SK-N-SH treated with all-trans-retinoic acid at 6 μM for 48 hours (cell line): ENCODE results near the gene AMN.
"Not testable (repeated sequence)": the region's sequence is repeated elsewhere in the genome, so short reads cannot be mapped to it uniquely, and the experiment has no call there.

ENCODE experiments used
- ATAC-seq: fragments of 200-7000 bp; cut with Tn5 transposase; 3 replicates; pipeline ENCODE4 v1.9.1; 2020; ENCODE audit warnings: mild to moderate bottlenecking, moderate library complexity
- ARNTL ChIP-seq: fragments of 450-650 bp; formaldehyde crosslinking; IDR thresholded peaks from 2 replicates; pipeline ENCODE4 v1.5.0; 2020; ENCODE audit warnings: low read depth, mild to moderate bottlenecking, moderate library complexity, borderline replicate concordance
- BACH2 ChIP-seq: fragments of 250-450 bp; sonication (Bioruptor Pico); IDR thresholded peaks from 2 replicates; pipeline ENCODE4 v1.9.0; 2021; ENCODE audit warnings: mild to moderate bottlenecking, borderline replicate concordance
- CSDC2 ChIP-seq: fragments of 250-450 bp; sonication (Bioruptor Pico); IDR thresholded peaks from 2 replicates; pipeline ENCODE4 v1.5.0; 2020; ENCODE audit warnings: mild to moderate bottlenecking, moderate library complexity
- ESRRG ChIP-seq: fragments of 250-450 bp; sonication (Bioruptor Pico); IDR thresholded peaks from 2 replicates; pipeline ENCODE4 v1.6.1; 2021; ENCODE audit warnings: mild to moderate bottlenecking
- GLIS3 ChIP-seq: fragments of 250-450 bp; sonication (Bioruptor Pico); IDR thresholded peaks from 2 replicates; pipeline ENCODE4 v1.5.0; 2020; ENCODE audit warnings: mild to moderate bottlenecking, moderate library complexity
- ISL1 ChIP-seq: fragments of 250-450 bp; sonication (Bioruptor Pico); IDR thresholded peaks from 2 replicates; pipeline ENCODE4 v2.1.2; 2022; ENCODE audit warnings: mild to moderate bottlenecking, moderate library complexity
- OSR1 ChIP-seq: fragments of 250-450 bp; sonication (Bioruptor Pico); IDR thresholded peaks from 2 replicates; pipeline ENCODE4 v1.8.0; 2022; ENCODE audit warnings: moderate library complexity, mild to moderate bottlenecking, inconsistent platforms
- PPARA ChIP-seq: fragments of 250-450 bp; sonication (Bioruptor Pico); IDR thresholded peaks from 2 replicates; pipeline ENCODE4 v1.5.0; 2020; ENCODE audit warnings: mild to moderate bottlenecking, borderline replicate concordance
- RARB ChIP-seq: fragments of 250-450 bp; sonication (Bioruptor Pico); IDR thresholded peaks from 2 replicates; pipeline ENCODE4 v1.8.0; 2021; ENCODE audit warnings: mild to moderate bottlenecking, moderate library complexity
- SNAI2 ChIP-seq: fragments of 250-450 bp; sonication (Bioruptor Pico); IDR thresholded peaks from 2 replicates; pipeline ENCODE4 v1.5.0; 2020; ENCODE audit warnings: mild to moderate bottlenecking, moderate library complexity
- TCF4 ChIP-seq: fragments of 250-450 bp; sonication (Bioruptor Pico); IDR thresholded peaks from 2 replicates; pipeline ENCODE4 v1.8.0; 2021; ENCODE audit warnings: mild to moderate bottlenecking, moderate library complexity, borderline replicate concordance
- TOX ChIP-seq: fragments of 250-450 bp; sonication (Bioruptor Pico); IDR thresholded peaks from 2 replicates; pipeline ENCODE4 v1.8.0; 2021; ENCODE audit warnings: mild to moderate bottlenecking, moderate library complexity, borderline replicate concordance
- ZC3H10 ChIP-seq: fragments of 250-450 bp; sonication (Bioruptor Pico); IDR thresholded peaks from 2 replicates; pipeline ENCODE4 v1.5.1; 2021; ENCODE audit warnings: mild to moderate bottlenecking, moderate library complexity
- ZFP3 ChIP-seq: fragments of 250-450 bp; sonication (Bioruptor Pico); IDR thresholded peaks from 2 replicates; pipeline ENCODE4 v1.5.0; 2020; ENCODE audit warnings: mild to moderate bottlenecking, moderate library complexity
- ZFP30 ChIP-seq: fragments of 450-650 bp; formaldehyde crosslinking; IDR thresholded peaks from 2 replicates; pipeline ENCODE4 v1.5.0; 2022; ENCODE audit warnings: mild to moderate bottlenecking, moderate library complexity
- ZNF565 ChIP-seq: fragments of 450-650 bp; formaldehyde crosslinking; conservative IDR thresholded peaks from 2 replicates; pipeline ENCODE4 v1.5.0; 2020; ENCODE audit warnings: low read depth, mild to moderate bottlenecking, moderate library complexity
- ZNF70 ChIP-seq: fragments of 450-650 bp; formaldehyde crosslinking; IDR thresholded peaks from 2 replicates; pipeline ENCODE4 v1.5.0; 2020; ENCODE audit warnings: mild to moderate bottlenecking, moderate library complexity
- TF ChIP-seq, protein P1 (sequence below): fragments of 250-450 bp; sonication (Bioruptor Pico); IDR thresholded peaks from 2 replicates; pipeline ENCODE4 v1.5.0; 2020; ENCODE audit warnings: mild to moderate bottlenecking, moderate library complexity
- TF ChIP-seq, protein P2 (sequence below): fragments of 250-450 bp; sonication (Bioruptor Pico); IDR thresholded peaks from 2 replicates; pipeline ENCODE4 v1.5.1; 2020; ENCODE audit warnings: low read depth, mild to moderate bottlenecking, moderate library complexity
- TF ChIP-seq, protein P3 (sequence below): fragments of 250-450 bp; sonication (Bioruptor Pico); IDR thresholded peaks from 2 replicates; pipeline ENCODE4 v1.8.0; 2021; ENCODE audit warnings: low read depth, mild to moderate bottlenecking, moderate library complexity, borderline replicate concordance
- TF ChIP-seq, protein P4 (sequence below): fragments of 250-450 bp; sonication (Bioruptor Pico); IDR thresholded peaks from 2 replicates; pipeline ENCODE4 v1.5.1; 2021; ENCODE audit warnings: mild to moderate bottlenecking, moderate library complexity
- TF ChIP-seq, protein P5 (sequence below): fragments of 250-450 bp; sonication (Bioruptor Pico); IDR thresholded peaks from 2 replicates; pipeline ENCODE4 v1.8.0; 2020; ENCODE audit warnings: mild to moderate bottlenecking, moderate library complexity, borderline replicate concordance

Gene AMN

DNA sequence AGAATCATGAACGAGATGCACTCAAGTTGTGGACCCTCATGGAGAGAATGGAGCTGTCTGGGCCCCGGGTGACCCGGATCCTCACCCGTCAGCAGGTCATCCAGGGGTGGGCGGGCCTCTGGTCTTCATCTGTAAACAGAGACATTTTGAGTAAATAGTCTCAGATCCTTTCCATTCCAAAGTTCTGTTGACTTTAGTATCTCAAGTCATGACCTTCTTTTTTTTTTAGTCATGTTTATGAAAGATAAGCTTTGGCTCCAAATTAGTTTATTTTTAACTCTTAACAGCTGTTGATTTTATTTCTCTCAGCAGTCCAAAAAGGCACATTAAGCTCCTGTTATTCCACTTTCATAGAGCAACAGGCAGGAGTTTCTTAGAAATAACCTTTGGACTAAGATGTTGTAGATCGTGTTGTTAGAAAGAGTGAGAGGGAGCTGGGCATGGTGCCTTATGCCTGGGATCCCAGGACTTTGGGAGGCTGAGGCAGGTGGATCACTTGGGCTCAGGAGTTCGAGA, 48.9 kb upstream of the AMN start:
- ATAC-seq, result no peak
- TF ChIP-seq ESRRG (CRISPR knock-in tag) (no peak), ARNTL (CRISPR knock-in tag) (no peak), CSDC2 (CRISPR knock-in tag) (no peak), PPARA (CRISPR knock-in tag) (no peak), ISL1 (no peak), RARB (CRISPR knock-in tag) (no peak), TCF4 (CRISPR knock-in tag) (no peak), BACH2 (CRISPR knock-in tag) (no peak), ZC3H10 (CRISPR knock-in tag) (no peak), ZFP3 (CRISPR knock-in tag) (no peak), ZNF70 (no peak), OSR1 (CRISPR knock-in tag) (no peak), GLIS3 (CRISPR knock-in tag) (no peak), ZNF565 (CRISPR knock-in tag) (no peak), TOX (no peak)
- TF ChIP-seq, protein P1, sequence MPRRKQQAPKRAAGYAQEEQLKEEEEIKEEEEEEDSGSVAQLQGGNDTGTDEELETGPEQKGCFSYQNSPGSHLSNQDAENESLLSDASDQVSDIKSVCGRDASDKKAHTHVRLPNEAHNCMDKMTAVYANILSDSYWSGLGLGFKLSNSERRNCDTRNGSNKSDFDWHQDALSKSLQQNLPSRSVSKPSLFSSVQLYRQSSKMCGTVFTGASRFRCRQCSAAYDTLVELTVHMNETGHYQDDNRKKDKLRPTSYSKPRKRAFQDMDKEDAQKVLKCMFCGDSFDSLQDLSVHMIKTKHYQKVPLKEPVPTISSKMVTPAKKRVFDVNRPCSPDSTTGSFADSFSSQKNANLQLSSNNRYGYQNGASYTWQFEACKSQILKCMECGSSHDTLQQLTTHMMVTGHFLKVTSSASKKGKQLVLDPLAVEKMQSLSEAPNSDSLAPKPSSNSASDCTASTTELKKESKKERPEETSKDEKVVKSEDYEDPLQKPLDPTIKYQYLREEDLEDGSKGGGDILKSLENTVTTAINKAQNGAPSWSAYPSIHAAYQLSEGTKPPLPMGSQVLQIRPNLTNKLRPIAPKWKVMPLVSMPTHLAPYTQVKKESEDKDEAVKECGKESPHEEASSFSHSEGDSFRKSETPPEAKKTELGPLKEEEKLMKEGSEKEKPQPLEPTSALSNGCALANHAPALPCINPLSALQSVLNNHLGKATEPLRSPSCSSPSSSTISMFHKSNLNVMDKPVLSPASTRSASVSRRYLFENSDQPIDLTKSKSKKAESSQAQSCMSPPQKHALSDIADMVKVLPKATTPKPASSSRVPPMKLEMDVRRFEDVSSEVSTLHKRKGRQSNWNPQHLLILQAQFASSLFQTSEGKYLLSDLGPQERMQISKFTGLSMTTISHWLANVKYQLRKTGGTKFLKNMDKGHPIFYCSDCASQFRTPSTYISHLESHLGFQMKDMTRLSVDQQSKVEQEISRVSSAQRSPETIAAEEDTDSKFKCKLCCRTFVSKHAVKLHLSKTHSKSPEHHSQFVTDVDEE (CRISPR knock-in tag), result no peak
- TF ChIP-seq, protein P2, sequence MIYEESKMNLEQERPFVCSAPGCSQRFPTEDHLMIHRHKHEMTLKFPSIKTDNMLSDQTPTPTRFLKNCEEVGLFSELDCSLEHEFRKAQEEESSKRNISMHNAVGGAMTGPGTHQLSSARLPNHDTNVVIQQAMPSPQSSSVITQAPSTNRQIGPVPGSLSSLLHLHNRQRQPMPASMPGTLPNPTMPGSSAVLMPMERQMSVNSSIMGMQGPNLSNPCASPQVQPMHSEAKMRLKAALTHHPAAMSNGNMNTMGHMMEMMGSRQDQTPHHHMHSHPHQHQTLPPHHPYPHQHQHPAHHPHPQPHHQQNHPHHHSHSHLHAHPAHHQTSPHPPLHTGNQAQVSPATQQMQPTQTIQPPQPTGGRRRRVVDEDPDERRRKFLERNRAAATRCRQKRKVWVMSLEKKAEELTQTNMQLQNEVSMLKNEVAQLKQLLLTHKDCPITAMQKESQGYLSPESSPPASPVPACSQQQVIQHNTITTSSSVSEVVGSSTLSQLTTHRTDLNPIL, result no peak
- TF ChIP-seq, protein P3, sequence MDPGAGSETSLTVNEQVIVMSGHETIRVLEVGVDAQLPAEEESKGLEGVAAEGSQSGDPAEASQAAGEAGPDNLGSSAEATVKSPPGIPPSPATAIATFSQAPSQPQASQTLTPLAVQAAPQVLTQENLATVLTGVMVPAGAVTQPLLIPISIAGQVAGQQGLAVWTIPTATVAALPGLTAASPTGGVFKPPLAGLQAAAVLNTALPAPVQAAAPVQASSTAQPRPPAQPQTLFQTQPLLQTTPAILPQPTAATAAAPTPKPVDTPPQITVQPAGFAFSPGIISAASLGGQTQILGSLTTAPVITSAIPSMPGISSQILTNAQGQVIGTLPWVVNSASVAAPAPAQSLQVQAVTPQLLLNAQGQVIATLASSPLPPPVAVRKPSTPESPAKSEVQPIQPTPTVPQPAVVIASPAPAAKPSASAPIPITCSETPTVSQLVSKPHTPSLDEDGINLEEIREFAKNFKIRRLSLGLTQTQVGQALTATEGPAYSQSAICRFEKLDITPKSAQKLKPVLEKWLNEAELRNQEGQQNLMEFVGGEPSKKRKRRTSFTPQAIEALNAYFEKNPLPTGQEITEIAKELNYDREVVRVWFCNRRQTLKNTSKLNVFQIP (CRISPR knock-in tag), result no peak
- TF ChIP-seq, protein P4, sequence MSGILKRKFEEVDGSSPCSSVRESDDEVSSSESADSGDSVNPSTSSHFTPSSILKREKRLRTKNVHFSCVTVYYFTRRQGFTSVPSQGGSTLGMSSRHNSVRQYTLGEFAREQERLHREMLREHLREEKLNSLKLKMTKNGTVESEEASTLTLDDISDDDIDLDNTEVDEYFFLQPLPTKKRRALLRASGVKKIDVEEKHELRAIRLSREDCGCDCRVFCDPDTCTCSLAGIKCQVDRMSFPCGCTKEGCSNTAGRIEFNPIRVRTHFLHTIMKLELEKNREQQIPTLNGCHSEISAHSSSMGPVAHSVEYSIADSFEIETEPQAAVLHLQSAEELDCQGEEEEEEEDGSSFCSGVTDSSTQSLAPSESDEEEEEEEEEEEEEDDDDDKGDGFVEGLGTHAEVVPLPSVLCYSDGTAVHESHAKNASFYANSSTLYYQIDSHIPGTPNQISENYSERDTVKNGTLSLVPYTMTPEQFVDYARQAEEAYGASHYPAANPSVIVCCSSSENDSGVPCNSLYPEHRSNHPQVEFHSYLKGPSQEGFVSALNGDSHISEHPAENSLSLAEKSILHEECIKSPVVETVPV (CRISPR knock-in tag), result no peak
- TF ChIP-seq, protein P5, sequence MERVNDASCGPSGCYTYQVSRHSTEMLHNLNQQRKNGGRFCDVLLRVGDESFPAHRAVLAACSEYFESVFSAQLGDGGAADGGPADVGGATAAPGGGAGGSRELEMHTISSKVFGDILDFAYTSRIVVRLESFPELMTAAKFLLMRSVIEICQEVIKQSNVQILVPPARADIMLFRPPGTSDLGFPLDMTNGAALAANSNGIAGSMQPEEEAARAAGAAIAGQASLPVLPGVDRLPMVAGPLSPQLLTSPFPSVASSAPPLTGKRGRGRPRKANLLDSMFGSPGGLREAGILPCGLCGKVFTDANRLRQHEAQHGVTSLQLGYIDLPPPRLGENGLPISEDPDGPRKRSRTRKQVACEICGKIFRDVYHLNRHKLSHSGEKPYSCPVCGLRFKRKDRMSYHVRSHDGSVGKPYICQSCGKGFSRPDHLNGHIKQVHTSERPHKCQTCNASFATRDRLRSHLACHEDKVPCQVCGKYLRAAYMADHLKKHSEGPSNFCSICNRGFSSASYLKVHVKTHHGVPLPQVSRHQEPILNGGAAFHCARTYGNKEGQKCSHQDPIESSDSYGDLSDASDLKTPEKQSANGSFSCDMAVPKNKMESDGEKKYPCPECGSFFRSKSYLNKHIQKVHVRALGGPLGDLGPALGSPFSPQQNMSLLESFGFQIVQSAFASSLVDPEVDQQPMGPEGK (CRISPR knock-in tag), result no peak
- TF ChIP-seq, all 23 proteins: peak for 0

DNA sequence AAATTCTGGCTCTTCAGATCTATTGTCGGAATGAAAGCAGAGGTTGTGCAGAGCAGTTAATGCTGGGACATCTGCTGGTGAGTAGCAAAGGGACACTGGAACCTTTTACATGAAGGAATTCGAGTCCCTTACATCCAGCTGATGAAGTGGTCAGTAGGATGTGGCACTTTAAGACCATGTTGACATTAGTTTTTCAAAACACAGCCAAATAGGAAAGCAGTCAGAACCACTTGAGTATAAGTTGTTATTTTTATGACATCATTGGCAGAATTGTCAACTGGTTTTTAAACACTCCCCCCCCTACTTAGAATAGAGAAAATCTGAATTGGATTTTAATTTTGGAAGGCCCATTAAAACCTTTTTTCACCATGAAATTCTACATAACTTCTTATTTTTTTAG, 46.8 kb upstream of the AMN start:
- TF ChIP-seq ISL1 (no peak), BACH2 (CRISPR knock-in tag) (no peak), ZFP30 (CRISPR knock-in tag) (no peak), TOX (no peak), RARB (CRISPR knock-in tag) (no peak), GLIS3 (CRISPR knock-in tag) (no peak), ZNF70 (no peak), SNAI2 (CRISPR knock-in tag) (no peak), CSDC2 (CRISPR knock-in tag) (no peak)
- TF ChIP-seq, protein P1 (CRISPR knock-in tag), result no peak
- TF ChIP-seq, protein P4 (CRISPR knock-in tag), result no peak
- ATAC-seq, result no peak

DNA sequence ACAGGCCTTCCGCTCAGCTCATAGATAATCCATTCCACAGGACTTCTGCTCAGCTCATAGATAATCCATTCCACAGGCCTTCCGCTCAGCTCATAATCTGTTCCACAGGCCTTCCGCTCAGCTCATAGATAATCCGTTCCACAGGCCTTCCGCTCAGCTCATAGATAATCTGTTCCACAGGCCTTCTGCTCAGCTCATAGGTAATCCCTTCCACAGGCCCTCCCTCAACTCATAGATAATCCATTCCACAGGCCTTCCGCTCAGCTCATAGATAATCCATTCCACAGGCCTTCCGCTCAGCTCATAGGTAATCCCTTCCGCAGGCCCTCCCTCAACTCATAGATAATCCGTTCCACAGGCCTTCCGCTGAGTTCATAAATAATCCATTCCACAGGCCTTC, 45.0 kb upstream of the AMN start:
- ATAC-seq, result not testable (repeated sequence)
